GM12878 (cell line): ENCODE data around the gene RASAL2. TPM values are rescaled to one million over a fixed set of nuclear protein-coding genes. Genes with fewer than 3 reads are reported as not detected.

Experiments used
- ATAC-seq: fragments of 200-7000 bp; cut with Tn5 transposase; 3 replicates; pipeline ENCODE4 v1.9.1; 2020; ENCODE audit warnings: mild to moderate bottlenecking, moderate library complexity
- BruUV-seq: library from RNA; stranded (reverse); fragments of 400-500 nt; replicated peaks from 2 replicates; lab custom pipeline; 2021; lab: Mats Ljungman, UMichigan
- CTCF ChIA-PET: fragments of 300-600 bp; sonication (Branson Sonifier 250); formaldehyde crosslinking; extraction: SDS; loops from one replicate; lab custom pipeline; 2021; ENCODE audit warnings: inconsistent platforms; lab: Yijun Ruan, JAX
- POLR2A ChIA-PET: fragments of 350-600 bp; formaldehyde crosslinking; extraction: SDS; loops from one replicate; lab custom pipeline; 2021; ENCODE audit warnings: inconsistent platforms; lab: Charles Lee
- RAD21 ChIA-PET: fragments of 300-600 bp; sonication (Branson Sonifier 250); formaldehyde crosslinking; loops from one replicate; lab custom pipeline; 2023; ENCODE audit warnings: antibody characterized with exemption; ENCODE audit not compliant: unreplicated experiment; lab: Charles Lee
- SMC1A ChIA-PET: fragments of 300-600 bp; sonication (Branson Sonifier 250); formaldehyde crosslinking; loops from one replicate; lab custom pipeline; 2023; ENCODE audit not compliant: unreplicated experiment, uncharacterized antibody; lab: Charles Lee
- DNase-seq: peaks from one replicate; pipeline ENCODE4 v3.0.0-alpha.2; 2011; ENCODE audit warnings: low read depth, low spot score
- FAIRE-seq: peaks from 3 replicates; lab custom pipeline; 2011; peaks lifted over from hg19 to GRCh38; lab: Jason Lieb, UNC
- H2AFZ ChIP-seq: 2 replicates; pipeline ENCODE4 v1.6.0; 2011; ENCODE audit warnings: low read depth, low read length, control low read depth; ENCODE audit not compliant: control insufficient read depth
- H3K27ac ChIP-seq: 2 replicates; pipeline ENCODE4 v1.5.1; 2011; ENCODE audit warnings: control low read depth; ENCODE audit not compliant: control insufficient read depth, insufficient read depth
- H3K27me3 ChIP-seq, 2 experiments: replicated peaks in 1 of 2; 2 replicates each; pipeline versions ENCODE4 v1.6.0 to v1.6.1; 2011; ENCODE audit warnings: low read length in 1 of 2; ENCODE audit not compliant: control insufficient read depth in 2 of 2, insufficient read depth in 2 of 2
- H3K36me3 ChIP-seq, 2 experiments: 2 replicates each; pipeline ENCODE4 v1.5.1; 2011; ENCODE audit warnings: low read length in 1 of 2; ENCODE audit not compliant: control insufficient read depth in 2 of 2, insufficient read depth in 2 of 2
- H3K4me1 ChIP-seq: 2 replicates; pipeline ENCODE4 v1.6.1; 2011; ENCODE audit warnings: mild to moderate bottlenecking, low read length, moderate library complexity, mixed read lengths; ENCODE audit not compliant: control insufficient read depth, insufficient read depth
- H3K4me2 ChIP-seq: 2 replicates; pipeline ENCODE4 v1.6.0; 2011; ENCODE audit warnings: control low read depth; ENCODE audit not compliant: control insufficient read depth, insufficient read depth
- H3K4me3 ChIP-seq: fragments of 200-600 bp; sonication (generic); 2 replicates; pipeline ENCODE4 v1.5.1; 2016
- H3K79me2 ChIP-seq: 2 replicates; pipeline ENCODE4 v1.6.0; 2011; ENCODE audit warnings: low read length; ENCODE audit not compliant: control insufficient read depth, insufficient read depth
- H3K9ac ChIP-seq: 2 replicates; pipeline ENCODE4 v1.8.0; 2011; ENCODE audit warnings: low read length, control low read depth, mixed read lengths; ENCODE audit not compliant: control insufficient read depth, insufficient read depth
- H3K9me3 ChIP-seq: replicated peaks from 3 replicates; pipeline ENCODE4 v1.5.1; 2011; ENCODE audit warnings: mild to moderate bottlenecking, low read length; ENCODE audit not compliant: control insufficient read depth, insufficient read depth
- H4K20me1 ChIP-seq: 2 replicates; pipeline ENCODE4 v1.6.0; 2011; ENCODE audit not compliant: control insufficient read depth, insufficient read depth
- BCLAF1 ChIP-seq: fragments of 450-650 bp; IDR thresholded peaks from 2 replicates; pipeline ENCODE4 v1.6.1; 2017; ENCODE audit warnings: antibody characterized with exemption, mild to moderate bottlenecking, moderate library complexity
- CBX3 ChIP-seq: fragments of 200-600 bp; sonication (generic); IDR thresholded peaks from 2 replicates; pipeline ENCODE4 v1.6.1; 2016; ENCODE audit warnings: low read depth, borderline replicate concordance
- CBX5 ChIP-seq: sonication (generic); IDR thresholded peaks from 2 replicates; pipeline ENCODE4 v1.6.1; 2016; ENCODE audit warnings: low read depth, moderate library complexity, mild to moderate bottlenecking, inconsistent platforms
- CHD2 ChIP-seq: IDR thresholded peaks from 2 replicates; pipeline ENCODE4 v1.6.1; 2011; ENCODE audit warnings: low read depth, low read length, improper control_type of control experiment, borderline replicate concordance
- E2F8 ChIP-seq: fragments of 450-650 bp; IDR thresholded peaks from 2 replicates; pipeline ENCODE4 v1.6.1; 2018; ENCODE audit warnings: mild to moderate bottlenecking, low read depth, moderate library complexity; ENCODE audit not compliant: partially characterized antibody
- E4F1 ChIP-seq: fragments of 450-650 bp; IDR thresholded peaks from 2 replicates; pipeline ENCODE4 v1.6.1; 2018; ENCODE audit warnings: borderline replicate concordance, mild to moderate bottlenecking; ENCODE audit not compliant: partially characterized antibody
- IKZF2 ChIP-seq, 2 experiments: fragments of 450-650 bp; IDR thresholded peaks; 2 replicates each; pipeline ENCODE4 v1.6.1; 2017; ENCODE audit warnings: mild to moderate bottlenecking in 2 of 2, moderate library complexity in 2 of 2
- JUNB ChIP-seq: IDR thresholded peaks from 2 replicates; pipeline ENCODE4 v1.6.1; 2016; ENCODE audit warnings: antibody characterized with exemption, mild to moderate bottlenecking
- MEF2B ChIP-seq: fragments of 450-650 bp; IDR thresholded peaks from 2 replicates; pipeline ENCODE4 v1.6.1; 2018; ENCODE audit warnings: mild to moderate bottlenecking, moderate library complexity; ENCODE audit not compliant: partially characterized antibody, poor library complexity, severe bottlenecking
- MYC ChIP-seq: IDR thresholded peaks from 2 replicates; pipeline ENCODE4 v1.6.1; 2011; ENCODE audit warnings: mild to moderate bottlenecking, low read length, moderate library complexity, inconsistent platforms; ENCODE audit not compliant: insufficient read depth, insufficient replicate concordance, insufficient read length, severe bottlenecking
- PAX5 ChIP-seq: IDR thresholded peaks from 2 replicates; pipeline ENCODE4 v1.6.1; 2011; ENCODE audit warnings: low read depth, low read length, borderline replicate concordance
- PML ChIP-seq: IDR thresholded peaks from 2 replicates; pipeline ENCODE4 v1.6.1; 2012; ENCODE audit warnings: low read length, inconsistent platforms
- SRF ChIP-seq, 2 experiments: IDR thresholded peaks; 2 replicates each; pipeline ENCODE4 v1.6.1; 2011; ENCODE audit warnings: low read depth in 2 of 2, low read length in 2 of 2, mild to moderate bottlenecking in 1 of 2, moderate library complexity in 1 of 2
- SUPT20H ChIP-seq: IDR thresholded peaks from 2 replicates; pipeline ENCODE4 v1.6.1; 2011; ENCODE audit warnings: low read depth, mild to moderate bottlenecking, low read length, moderate library complexity, borderline replicate concordance; ENCODE audit not compliant: control insufficient read depth
- ZZZ3 ChIP-seq: IDR thresholded peaks from 2 replicates; pipeline ENCODE4 v1.6.1; 2011; ENCODE audit warnings: low read depth; ENCODE audit not compliant: control insufficient read depth, insufficient read length
- WGBS: methylation state at CpG from one replicate; pipeline ENCODE4 v1.1.6; 2016; ENCODE audit warnings: low lambda C conversion rate; ENCODE audit not compliant: insufficient replicate concordance, insufficient coverage; ENCODE audit errors: missing lambda C conversion rate; 5-methylcytosine and 5-hydroxymethylcytosine counted together
- in situ Hi-C: fragments of 300-500 bp; cut with MboI; formaldehyde crosslinking; loops from 9 replicates; pipeline ENCODE4 v1.14.3; 2018; ENCODE audit warnings: mixed read lengths
- intact Hi-C: fragments of 100-400 bp; cut with micrococcal nuclease; formaldehyde crosslinking; loops from one replicate; pipeline ENCODE4 v1.14.2; 2022; ENCODE audit not compliant: unreplicated experiment
- polyA plus RNA-seq, 11 experiments: library from polyadenylated mRNA; depleted of rRNA in 4 of 11; unstranded in 6 of 11; stranded (reverse) in 5 of 11; fragments of >200 nt; fragmentation: Nextera tagmentation in 4 of 11; fragmentation: Illumina TruSeq in 1 of 11; extraction: Ambion mirVana in 4 of 11; extraction: Trizol in 1 of 11; gene quantifications; 1 replicate in 1 of 11; 2 replicates in 10 of 11; pipeline versions ENCODE4 v1.2.1 to v1.2.3, GENCODE V29; 2011 to 2016; ENCODE audit warnings: inconsistent platforms in 2 of 11, missing spikeins in 2 of 11, low read depth in 1 of 11
- total RNA-seq, 4 experiments: library from RNA; depleted of rRNA in 3 of 4; stranded (reverse); fragments of >200 nt in 3 of 4; fragmentation: Illumina TruSeq in 1 of 4; extraction: Trizol in 1 of 4; gene quantifications; 2 replicates each; pipeline versions ENCODE4 v1.2.1 to v1.2.3, GENCODE V29; 2013 to 2021

The RASAL2 gene
- total and polyA plus RNA-seq, 10 of the 15 experiments (the other 5 are each of a cell fraction or from before 2014, with no cell fraction given) = 0.02 to 6.9 (median 0.17) TPM; not detected in 1

GRCh38 chr1:178266113-178266512, 172.2 kb downstream of the RASAL2 start:
- no peaks in the 10 kb centered on the region for H3K36me3 ChIP-seq
- H3K27me3 ChIP-seq = no peaks in the 10 kb centered on the region
- FAIRE-seq = no peak
- RAD21 ChIA-PET = no interaction called here
- CTCF ChIA-PET = interaction anchor here (2.3 kb wide), 1 partner anchor 34 kb away, joined by 7 read pairs; no protein-coding TSS in a partner anchor
- DNase-seq = no peak
- H2AFZ ChIP-seq = no peak overlapping the region
- no peak for TF ChIP-seq MYC
- no peak for TF ChIP-seq E2F8
- no peak for TF ChIP-seq PML
- no peak for TF ChIP-seq BCLAF1
- TF ChIP-seq SUPT20H = no peak
- no peak for TF ChIP-seq ZZZ3
- TF ChIP-seq SRF (IDR thresholded peaks at IDR 0.05; ENCODE audit: low read depth in 2 of 2, low read length in 2 of 2) = no peak
- TF ChIP-seq JUNB = no peak
- TF ChIP-seq CBX5 = no peak
- TF ChIP-seq PAX5 = no peak
- no peak for TF ChIP-seq CBX3
- no peak for TF ChIP-seq IKZF2 (IDR thresholded peaks at IDR 0.05)
- TF ChIP-seq E4F1 = no peak
- TF ChIP-seq CHD2 = no peak
- TF ChIP-seq MEF2B = no peak
- no peak overlapping the region for H3K4me3 ChIP-seq
- H3K79me2 ChIP-seq = no peaks in the 10 kb centered on the region
- intact Hi-C loops (no loop called here), in situ Hi-C loops (no loop called here)
- H3K9me3 ChIP-seq = no peaks in the 10 kb centered on the region
- H4K20me1 ChIP-seq = no peaks in the 10 kb centered on the region
- WGBS = 60% methylated on average over 3 of the region's 3 CpGs
- H3K4me2 ChIP-seq = no peak overlapping the region
- BruUV-seq = no TSS peak
- SMC1A ChIA-PET = no interaction called here
- POLR2A ChIA-PET = no interaction called here
- no peaks in the 10 kb centered on the region for H3K4me1 ChIP-seq
- no peak for ATAC-seq
- H3K9ac ChIP-seq = no peak overlapping the region
- no peak overlapping the region for H3K27ac ChIP-seq
